HG02852 (cell line): ENCODE measurements around the gene SOX5.
"Not testable (repeated sequence)": the region's sequence is repeated elsewhere in the genome, so short reads cannot be mapped to it uniquely, and the experiment has no call there.

Source experiments
- ATAC-seq: cut with Tn5 transposase; IDR thresholded peaks from one replicate; pipeline ENCODE4 v1.9.1; 2021; ENCODE audit warnings: mild to moderate bottlenecking, moderate library complexity; ENCODE audit not compliant: unreplicated experiment

SOX5 gene

DNA sequence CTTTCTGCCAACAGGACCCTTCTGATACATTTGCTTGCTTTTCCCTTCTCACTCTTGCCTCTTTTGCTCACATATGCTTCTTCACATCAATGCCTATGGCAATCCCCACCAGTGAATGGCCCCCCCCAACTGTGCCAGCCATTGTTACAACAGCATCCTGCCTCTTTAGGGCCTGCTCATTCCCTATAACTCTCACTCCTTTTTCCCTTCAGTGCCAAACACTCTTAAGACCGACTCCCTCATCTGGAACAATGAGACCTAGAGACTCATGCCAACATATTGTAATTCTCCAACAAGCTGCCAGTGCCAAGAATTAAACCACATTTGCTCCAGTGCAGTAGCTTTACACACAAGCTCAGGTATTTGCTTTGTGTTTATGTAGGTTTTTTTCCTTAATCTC is 189.0 kb downstream of the SOX5 start:
- no peak for ATAC-seq

- ATAC-seq: no peak
Measured at GRCh38 chr12:23758608-23759007, 190.9 kb downstream of the SOX5 start.

DNA sequence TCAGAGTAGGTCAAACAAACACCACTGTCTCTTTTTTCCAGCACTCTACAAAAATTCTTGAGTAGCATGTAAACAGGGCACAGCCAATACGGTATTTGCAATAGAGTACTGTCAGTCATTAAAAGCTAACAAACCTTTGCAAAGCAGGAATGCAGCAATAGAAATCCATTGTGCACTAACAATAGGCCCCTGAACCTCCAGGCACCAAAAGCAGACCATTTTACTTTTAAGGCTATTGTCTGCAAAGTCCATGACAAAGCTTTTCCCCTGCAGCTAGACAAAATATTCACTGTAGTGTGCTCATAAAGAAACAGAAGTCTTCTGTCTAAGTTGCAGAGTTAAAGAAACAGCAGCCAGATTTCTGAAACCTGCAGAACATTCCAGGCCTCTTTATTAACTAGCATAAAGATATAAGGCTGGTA is 191.9 kb downstream of the SOX5 start:
- no peak for ATAC-seq

DNA sequence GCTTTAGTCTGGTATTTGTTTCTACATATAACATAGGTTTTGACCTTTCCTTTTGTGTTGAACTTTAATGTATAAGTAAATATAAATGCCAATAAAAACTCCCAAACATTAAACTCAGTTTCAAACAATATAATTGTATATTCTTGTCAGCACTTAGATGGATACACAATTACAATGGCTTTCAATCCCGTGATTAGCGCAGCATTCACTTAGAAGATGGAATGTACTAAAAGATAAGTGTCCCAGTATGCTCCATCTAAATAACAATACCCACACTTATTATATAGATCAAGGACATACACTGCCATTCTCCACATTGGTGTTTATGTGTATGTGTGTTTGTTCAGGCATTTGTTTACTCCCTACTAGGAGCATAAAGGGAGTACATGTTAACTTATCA is 193.1 kb downstream of the SOX5 start:
- no peak for ATAC-seq

GRCh38 chr12:23753628-23754365 is 195.7 kb downstream of the SOX5 start:
- ATAC-seq: no peak

DNA sequence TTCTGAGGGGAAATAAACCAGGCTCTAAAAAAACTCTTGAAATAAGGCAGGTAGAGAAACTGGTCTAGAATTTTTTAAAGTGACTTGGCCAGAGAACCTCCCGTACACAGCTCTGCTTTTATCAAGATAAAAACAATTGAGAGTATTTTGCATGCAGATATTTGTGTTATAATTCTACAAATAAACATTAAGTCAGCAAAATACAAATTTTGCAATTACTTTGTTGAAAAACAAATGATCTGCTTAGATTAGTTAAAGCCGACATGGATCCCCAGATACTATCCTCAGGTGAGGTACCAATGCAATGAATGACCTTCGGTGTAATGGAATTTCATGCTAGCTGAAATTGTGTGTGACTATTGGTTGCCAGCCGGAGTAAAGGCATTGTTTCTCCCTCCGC is 197.2 kb downstream of the SOX5 start:
- ATAC-seq: no peak

DNA sequence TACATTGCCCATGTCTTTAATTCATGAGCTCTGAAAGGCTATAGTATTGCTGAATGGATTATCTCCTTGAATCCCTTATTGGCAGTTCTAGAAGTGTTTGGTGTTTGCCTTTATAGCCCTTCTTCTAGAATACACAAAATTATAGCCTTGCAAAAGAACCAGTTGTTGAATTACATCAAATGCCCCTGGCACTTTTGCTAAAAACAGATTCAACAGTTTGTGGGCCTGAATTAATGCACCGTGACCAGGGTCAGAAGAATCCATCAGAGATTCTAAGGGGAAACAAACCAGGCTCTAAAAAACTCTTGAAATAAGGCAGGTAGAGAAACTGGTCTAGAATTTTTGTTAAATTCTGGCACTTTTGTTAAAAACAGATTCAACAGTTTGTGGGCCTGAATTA is 197.8 kb downstream of the SOX5 start:
- ATAC-seq: no peak

- no peak for ATAC-seq
Measured at GRCh38 chr12:23750923-23751322, 198.5 kb downstream of the SOX5 start.

- no peak for ATAC-seq
Measured at GRCh38 chr12:23744696-23745095, 204.8 kb downstream of the SOX5 start.

GRCh38 chr12:23742574-23742973 is 206.9 kb downstream of the SOX5 start:
- ATAC-seq: no peak

DNA sequence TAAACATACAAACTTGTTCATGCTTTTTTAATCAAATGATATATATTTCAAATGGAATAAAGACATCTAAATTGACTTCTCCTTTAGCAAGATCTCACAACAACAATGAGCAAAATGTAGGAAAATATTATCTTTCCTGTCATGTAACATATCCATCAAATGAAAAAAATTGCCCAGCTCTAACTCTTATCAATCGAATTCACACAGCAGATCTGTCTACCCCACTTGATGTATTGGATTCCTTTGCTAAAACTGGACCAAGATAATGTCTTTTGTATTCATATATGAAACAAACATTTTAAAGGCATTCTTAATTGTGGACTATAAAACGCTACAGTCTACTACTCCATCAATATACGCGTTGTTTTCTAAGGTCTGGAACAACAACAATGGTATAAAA is 218.0 kb downstream of the SOX5 start:
- no peak for ATAC-seq

DNA sequence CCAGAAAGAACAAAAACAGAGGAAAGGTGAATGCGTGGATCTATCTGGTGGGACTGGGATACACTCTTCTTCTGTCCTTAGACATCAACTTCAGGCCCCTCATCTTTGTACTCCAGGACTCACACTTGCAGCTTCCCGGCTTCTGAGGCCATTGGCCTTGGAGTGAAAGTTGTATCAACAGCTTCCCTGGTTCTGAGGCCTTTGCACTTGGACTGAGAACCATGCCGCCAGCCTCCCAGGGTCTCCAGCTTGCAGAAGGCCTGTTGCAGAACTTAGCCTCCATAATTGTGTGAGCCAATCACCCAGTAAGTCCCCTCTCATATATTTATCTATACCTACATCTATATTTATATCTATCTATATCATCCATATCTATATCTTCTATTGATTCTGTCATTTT is 218.4 kb downstream of the SOX5 start:
- ATAC-seq: no peak

GRCh38 chr12:23729359-23729758 is 220.1 kb downstream of the SOX5 start:
- no peak for ATAC-seq

DNA sequence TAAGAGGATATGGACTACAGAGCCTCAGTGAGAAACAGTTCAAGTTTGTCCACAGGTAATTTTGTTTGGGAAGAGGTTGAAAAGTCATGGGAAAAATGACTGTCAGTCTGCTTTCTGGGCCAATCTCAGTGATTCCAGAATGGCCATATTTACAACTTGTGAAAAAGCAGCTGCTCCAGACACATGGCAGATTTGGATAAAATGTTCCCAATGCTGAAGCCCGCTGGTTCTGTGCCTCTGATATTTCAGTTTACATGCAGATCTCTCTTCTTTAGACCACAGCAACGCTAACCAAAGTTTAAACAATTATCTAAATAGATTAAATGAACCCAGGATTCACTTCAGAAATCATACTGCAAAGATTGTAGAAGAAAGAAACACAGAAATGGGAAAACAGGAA is 222.8 kb downstream of the SOX5 start:
- no peak for ATAC-seq

DNA sequence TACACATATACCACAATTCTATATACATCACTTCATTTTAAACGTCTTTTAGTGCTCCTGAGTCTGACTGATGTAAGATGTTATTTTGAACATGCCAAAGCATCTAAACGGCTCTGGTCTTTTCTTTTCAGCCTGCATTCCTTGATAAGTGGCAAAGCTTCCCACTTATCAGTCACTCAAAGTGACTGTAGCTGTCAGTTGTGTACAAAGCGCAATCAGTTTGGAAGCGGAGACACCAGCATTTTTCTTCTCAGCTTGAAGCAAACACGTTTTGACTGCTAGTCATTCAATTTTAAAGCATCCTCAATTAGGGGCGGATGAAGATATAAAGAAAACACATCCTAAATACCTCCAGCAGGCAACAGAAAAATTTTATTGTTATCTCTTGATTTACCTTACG is 226.8 kb downstream of the SOX5 start:
- no peak for ATAC-seq

GRCh38 chr12:23721268-23721667 is 228.2 kb downstream of the SOX5 start:
- no peak for ATAC-seq

GRCh38 chr12:23719493-23719892 is 230.0 kb downstream of the SOX5 start:
- ATAC-seq: no peak

GRCh38 chr12:23710361-23710760 is 239.1 kb downstream of the SOX5 start:
- not testable (repeated sequence) for ATAC-seq

DNA sequence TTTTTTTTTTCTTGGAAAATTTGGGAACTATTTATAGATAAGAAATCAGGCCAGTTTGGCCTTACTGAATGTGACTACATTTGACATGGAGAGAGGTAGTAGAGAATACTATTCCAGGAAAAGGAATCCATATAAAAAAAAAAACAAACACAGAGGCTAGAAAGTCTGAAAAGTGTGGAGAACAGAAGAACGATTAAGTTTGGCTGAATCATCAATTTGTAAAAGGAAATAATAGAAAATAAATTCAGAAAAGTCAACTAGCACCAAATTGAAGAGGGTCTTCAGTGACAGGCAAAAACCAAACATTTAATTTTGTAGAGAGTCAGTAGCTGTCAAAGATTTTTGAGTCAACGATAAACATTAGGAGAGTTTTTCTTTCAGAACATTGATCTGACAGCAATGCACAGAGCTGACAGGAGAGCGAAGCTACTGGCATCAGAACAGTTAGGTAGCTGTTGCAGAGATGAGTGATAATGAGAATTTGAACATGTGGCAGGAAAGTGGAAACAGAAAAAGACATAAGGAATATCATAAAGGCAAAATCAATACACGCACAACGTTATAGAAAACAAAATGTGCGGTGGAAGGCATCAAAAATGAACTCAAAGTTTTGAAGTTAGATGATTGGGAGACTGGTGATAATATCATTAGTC is 241.2 kb downstream of the SOX5 start:
- ATAC-seq: no peak

DNA sequence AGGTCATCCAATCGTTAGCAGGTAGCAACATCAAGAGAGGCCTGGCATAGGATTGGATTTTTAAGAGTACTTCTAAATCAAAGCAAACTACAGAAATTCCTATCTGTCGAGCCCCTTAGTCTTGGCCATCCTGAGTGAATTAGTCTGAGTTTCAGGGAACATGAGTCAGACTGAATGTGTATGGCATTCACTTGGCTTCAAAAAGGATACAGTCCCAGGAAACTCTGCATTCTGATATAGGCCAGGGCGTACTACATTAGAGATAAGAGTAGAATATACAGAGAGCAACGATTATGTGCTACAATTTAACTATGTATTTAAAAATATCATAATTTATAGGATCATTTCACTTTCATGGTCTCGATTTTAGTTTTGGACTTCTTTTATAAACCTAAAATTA is 242.2 kb downstream of the SOX5 start:
- no peak for ATAC-seq

DNA sequence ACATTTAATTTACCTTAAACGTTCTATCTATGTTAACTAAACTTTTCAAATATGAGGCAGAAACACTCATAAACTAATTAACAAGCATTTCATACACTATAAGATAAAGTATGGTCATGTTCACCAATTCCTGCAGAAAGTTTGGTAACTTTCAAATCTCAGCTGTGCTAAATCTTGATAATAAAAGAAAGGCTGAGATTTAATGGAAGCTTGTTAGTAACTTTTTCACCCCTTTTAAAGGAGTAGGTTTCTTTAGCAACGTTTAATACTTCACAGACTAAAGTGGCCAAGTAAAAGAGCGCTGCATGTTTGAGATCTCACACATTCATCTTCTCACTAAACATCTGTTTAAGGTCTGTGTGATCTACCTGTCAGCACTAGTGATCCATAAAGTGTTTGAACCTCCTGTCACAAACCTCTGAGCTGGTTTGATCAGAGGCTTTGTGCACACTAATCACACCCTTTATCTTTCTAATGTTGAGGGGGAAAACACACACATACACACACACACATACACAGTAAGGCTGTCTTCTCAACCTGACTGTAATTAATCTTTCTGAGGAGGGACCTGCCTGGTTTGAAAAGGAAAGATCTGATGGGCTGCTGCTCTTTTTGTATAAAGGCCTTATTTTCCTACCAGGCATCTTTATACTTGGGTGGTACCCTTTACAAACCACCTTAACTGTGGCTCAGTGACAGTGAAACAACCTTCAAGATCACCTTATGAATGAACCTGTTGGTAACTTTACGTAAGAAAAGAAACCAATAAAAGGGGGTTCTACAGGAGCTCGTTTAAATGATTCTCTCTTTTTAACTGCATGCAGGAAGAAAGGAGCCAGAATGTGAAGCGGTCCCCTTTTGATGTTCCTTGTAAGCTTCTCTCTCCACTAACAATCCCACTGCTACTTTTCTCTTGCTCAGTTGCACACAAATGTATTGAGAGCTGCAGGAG is 244.2 kb downstream of the SOX5 start:
- ATAC-seq: no peak

DNA sequence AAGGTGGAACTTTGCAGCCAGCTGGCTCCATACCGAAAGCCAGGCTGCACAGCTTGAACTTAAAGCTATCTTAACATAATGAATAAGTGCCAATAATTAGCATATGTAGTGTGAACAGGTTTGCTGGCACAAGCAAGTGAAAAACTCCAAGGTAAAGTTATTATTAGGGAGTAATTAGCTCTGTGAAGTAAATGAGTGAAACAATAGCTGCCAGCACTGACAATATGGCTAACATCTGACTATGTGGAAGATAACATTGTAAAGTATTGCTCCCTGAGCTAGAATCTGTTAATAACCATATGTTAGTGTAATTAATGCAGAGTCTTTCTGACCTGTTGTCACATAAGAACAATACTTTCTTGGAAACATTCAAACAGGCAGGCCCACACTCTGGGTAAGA is 246.4 kb downstream of the SOX5 start:
- ATAC-seq: no peak
